Measurements from ENCODE around the gene KIF18A. TPM values are rescaled to one million over a fixed set of nuclear protein-coding genes. Genes with fewer than 3 reads are reported as not detected.

Gene KIF18A
- total and polyA plus RNA-seq, 2 of the 8 experiments (the other 6 are each of a cell fraction or from before 2014, with no cell fraction given), result 4.0 to 23.3 TPM

DNA sequence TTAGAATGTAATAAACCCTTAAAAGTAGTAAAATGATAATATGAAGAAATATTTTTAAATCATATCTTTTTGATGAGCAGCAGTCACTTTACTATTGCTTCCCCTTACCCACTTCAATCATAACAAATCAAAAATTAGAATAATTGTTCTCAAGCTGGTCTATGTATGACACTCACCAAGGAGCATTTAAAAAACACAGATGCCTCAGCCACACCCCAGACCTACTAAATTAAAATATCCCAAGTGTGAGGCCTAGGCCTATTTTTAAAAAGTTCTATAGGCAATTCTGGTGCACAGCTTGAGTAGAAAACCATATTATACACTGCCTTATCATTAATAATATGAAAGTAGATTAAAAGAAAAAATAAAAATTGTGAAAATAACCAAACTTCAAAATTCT lies 15.2 kb downstream of the KIF18A start:
- H4K5ac ChIP-seq (ENCODE audit: insufficient read length, low read depth, low read length), result no peak overlapping the region
- H3K23ac ChIP-seq (ENCODE audit: insufficient read length), result no peak overlapping the region
- H3K9me3 ChIP-seq (ENCODE audit: insufficient read depth in 2 of 2, low read depth in 1 of 2, low read length in 1 of 2), result no peaks in the 10 kb centered on the region
- no peak overlapping the region for H2AFZ ChIP-seq (ENCODE audit: low read length)
- no peaks in the 10 kb centered on the region for H3K4me1 ChIP-seq (replicated peaks in 1 of 4; ENCODE audit: control insufficient read depth in 3 of 4, insufficient read depth in 4 of 4, low read length in 3 of 4)
- no peaks in the 10 kb centered on the region for H3K79me1 ChIP-seq (ENCODE audit: low read depth, low read length)
- H4K8ac ChIP-seq (ENCODE audit: extremely low read depth, insufficient read depth, low read length), result no peak overlapping the region
- no peaks in the 10 kb centered on the region for H4K20me1 ChIP-seq (replicated peaks in 1 of 2; ENCODE audit: control insufficient read depth in 1 of 2, insufficient read depth in 2 of 2, low read length in 2 of 2)
- H2BK5ac ChIP-seq (ENCODE audit: low read depth, low read length), result no peak overlapping the region
- H3K9ac ChIP-seq (replicated peaks in 1 of 4; ENCODE audit: extremely low read depth in 1 of 4, low read depth in 3 of 4, low read length in 3 of 4), result no peak overlapping the region
- no peak overlapping the region for H3K4me3 ChIP-seq (ENCODE audit: extremely low read depth in 1 of 4, insufficient read depth in 2 of 4, low read depth in 3 of 4, low read length in 4 of 4)
- no peak for TF ChIP-seq FOSL1 (IDR thresholded peaks at IDR 0.05; ENCODE audit: insufficient read depth, low read depth, low read length)
- TF ChIP-seq RFX5 (IDR thresholded peaks at IDR 0.05; ENCODE audit: borderline replicate concordance, low read depth, low read length), result no peak
- TF ChIP-seq PHF8 (conservative IDR thresholded peaks at IDR 0.05; ENCODE audit: low read depth, low read length), result no peak
- TF ChIP-seq POLR2A (IDR thresholded peaks at IDR 0.05; ENCODE audit: control extremely low read depth in 1 of 2, low read depth in 2 of 2, low read length in 2 of 2), result no peak
- TF ChIP-seq JUND (IDR thresholded peaks at IDR 0.05; ENCODE audit: low read length), result no peak
- TF ChIP-seq, protein P1, sequence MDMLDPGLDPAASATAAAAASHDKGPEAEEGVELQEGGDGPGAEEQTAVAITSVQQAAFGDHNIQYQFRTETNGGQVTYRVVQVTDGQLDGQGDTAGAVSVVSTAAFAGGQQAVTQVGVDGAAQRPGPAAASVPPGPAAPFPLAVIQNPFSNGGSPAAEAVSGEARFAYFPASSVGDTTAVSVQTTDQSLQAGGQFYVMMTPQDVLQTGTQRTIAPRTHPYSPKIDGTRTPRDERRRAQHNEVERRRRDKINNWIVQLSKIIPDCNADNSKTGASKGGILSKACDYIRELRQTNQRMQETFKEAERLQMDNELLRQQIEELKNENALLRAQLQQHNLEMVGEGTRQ (IDR thresholded peaks at IDR 0.05; ENCODE audit: low read length), result no peak
- no peak for TF ChIP-seq CTBP2 (IDR thresholded peaks at IDR 0.05; ENCODE audit: borderline replicate concordance, insufficient read depth, insufficient read length, low read length)
- TF ChIP-seq SIRT6 (IDR thresholded peaks at IDR 0.05; ENCODE audit: low read length), result no peak
- no peak for TF ChIP-seq GTF2F1 (IDR thresholded peaks at IDR 0.05; ENCODE audit: borderline replicate concordance, low read depth, low read length)
- H2BK15ac ChIP-seq (ENCODE audit: low read length), result no peak overlapping the region
- FAIRE-seq (no peak), DNase-seq (ENCODE audit: low read depth in 1 of 2, low spot score in 2 of 2) (no peak)
- POLR2A ChIA-PET (ENCODE audit: partially characterized antibody), result no interaction called here
- no peak overlapping the region for H3K4ac ChIP-seq (replicated peaks; ENCODE audit: insufficient read length, low read depth, low read length)
- no peak overlapping the region for H2BK20ac ChIP-seq (ENCODE audit: low read length)
- H3K27me3 ChIP-seq (replicated peaks in 1 of 4; ENCODE audit: control insufficient read depth in 3 of 4, extremely low read depth in 1 of 4, insufficient read depth in 3 of 4, low read length in 3 of 4), result no peaks in the 10 kb centered on the region
- H3K36me3 ChIP-seq (ENCODE audit: control insufficient read depth in 2 of 4, insufficient read depth in 4 of 4, low read length in 3 of 4), result peaks cover 0 to 44% (median 1%) of the 10 kb centered on the region in 4 experiments; a peak in 6 of 8 replicates
- H4K91ac ChIP-seq (replicated peaks; ENCODE audit: insufficient read length, low read length), result no peak overlapping the region
- no peak overlapping the region for H3K27ac ChIP-seq (ENCODE audit: low read depth, low read length)
- H3K14ac ChIP-seq (ENCODE audit: insufficient read length), result no peak overlapping the region
- no peak overlapping the region for H2BK12ac ChIP-seq (ENCODE audit: low read depth, low read length)
- CTCF ChIA-PET (ENCODE audit: partially characterized antibody), result no interaction called here
- no peak overlapping the region for H3K18ac ChIP-seq (ENCODE audit: extremely low read depth, low read length)
- H3K23me2 ChIP-seq (ENCODE audit: low read depth, low read length), result no peaks in the 10 kb centered on the region
- no peak overlapping the region for H2AK5ac ChIP-seq (ENCODE audit: low read depth, low read length)
- H3K4me2 ChIP-seq (ENCODE audit: insufficient read depth in 1 of 2, low read depth in 2 of 2, low read length in 2 of 2), result no peak overlapping the region
- no peak overlapping the region for H2BK120ac ChIP-seq (replicated peaks; ENCODE audit: low read depth, low read length)
- no peak overlapping the region for H3K56ac ChIP-seq (replicated peaks; ENCODE audit: insufficient read length, low read depth, low read length)
- peaks cover 0 to under 1% of the 10 kb centered on the region in 2 experiments; a peak in 1 of 4 replicates for H3K79me2 ChIP-seq (ENCODE audit: control insufficient read depth in 1 of 2, insufficient read depth in 2 of 2, low read length in 2 of 2)
